NCI-H524 treated with DMSO at 0.1 percent for 48 hours (cell line): Measurements from ENCODE around the gene ARHGAP5.

Source experiments
- DNase-seq: peaks from one replicate; lab custom pipeline; 2025; lab: John Stamatoyannopoulos, UW

Gene ARHGAP5

DNA sequence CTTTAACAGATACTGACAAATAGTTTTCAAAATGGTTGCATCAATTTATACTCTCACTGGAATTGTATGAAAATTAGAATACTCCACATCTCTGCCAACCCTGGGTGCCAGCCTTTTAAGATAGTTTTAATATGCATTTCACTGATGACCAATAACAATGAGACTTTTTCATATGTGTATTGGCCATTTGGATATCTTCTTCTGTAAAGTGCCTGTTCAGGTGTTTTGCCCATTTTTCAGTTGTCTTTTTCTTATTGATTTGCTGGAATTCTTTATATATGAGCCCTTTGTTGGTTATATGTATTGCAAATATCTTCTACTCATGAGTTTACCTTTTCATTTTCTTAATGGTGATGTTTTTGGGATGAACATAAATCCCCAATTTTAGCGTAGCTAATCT is 108.0 kb downstream of the ARHGAP5 start:
- DNase-seq, result no peak

DNA sequence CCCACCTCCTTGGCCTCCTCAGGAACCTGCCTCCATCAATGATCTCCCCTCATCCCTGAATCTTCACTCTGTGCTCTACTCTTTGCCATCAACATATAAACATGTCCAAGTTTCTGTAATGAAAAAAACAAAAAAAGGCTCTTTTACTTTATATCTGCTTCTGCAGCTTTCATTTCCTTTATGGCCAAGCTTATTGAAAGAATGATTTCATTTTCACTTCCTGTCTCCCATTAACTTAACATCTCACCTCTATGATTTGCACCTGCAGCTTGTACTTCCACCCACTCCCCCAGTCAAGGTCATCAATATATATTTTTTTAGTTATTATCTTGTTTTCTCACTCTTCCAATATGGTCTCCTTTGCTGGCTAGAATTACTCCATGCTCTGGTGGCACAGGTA is 109.1 kb downstream of the ARHGAP5 start:
- no peak for DNase-seq

DNA sequence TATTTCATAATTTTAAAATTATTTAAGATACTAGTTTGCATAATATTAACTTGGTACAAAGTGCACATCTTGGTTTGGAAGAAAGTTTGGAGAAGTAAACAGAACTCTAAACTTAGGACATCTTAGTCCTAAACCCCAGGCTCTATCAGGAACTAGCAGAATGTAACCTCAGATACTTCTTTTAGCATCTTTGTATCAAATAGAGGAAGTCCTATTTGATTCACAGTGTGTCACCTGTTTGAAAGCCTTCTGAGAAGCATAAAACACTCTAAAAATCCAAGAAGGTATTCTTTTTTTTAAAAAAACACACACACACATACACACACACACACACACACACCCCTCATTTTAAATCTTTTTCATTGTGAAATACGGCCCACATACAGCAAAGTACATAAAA is 112.7 kb downstream of the ARHGAP5 start:
- no peak for DNase-seq

DNA sequence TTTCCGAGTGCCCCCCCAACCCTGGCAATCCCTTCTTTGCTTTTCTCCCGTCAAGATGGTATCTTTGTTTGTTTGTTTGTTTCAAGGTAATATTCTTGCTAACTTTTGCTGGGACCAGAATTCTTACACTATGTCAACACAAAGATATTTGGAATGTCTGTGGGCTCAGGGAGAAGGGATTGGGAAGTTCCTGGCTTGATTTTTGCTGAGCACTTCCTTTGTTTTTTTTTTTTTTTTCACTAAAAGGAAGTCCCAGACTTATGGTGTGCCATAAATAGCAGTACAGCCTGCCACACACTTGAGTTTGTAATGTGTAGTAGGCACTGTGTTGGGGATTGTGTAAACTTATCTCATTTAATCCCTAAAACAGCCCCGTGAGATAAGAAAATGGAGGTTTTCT is 113.6 kb downstream of the ARHGAP5 start:
- DNase-seq, result no peak

DNA sequence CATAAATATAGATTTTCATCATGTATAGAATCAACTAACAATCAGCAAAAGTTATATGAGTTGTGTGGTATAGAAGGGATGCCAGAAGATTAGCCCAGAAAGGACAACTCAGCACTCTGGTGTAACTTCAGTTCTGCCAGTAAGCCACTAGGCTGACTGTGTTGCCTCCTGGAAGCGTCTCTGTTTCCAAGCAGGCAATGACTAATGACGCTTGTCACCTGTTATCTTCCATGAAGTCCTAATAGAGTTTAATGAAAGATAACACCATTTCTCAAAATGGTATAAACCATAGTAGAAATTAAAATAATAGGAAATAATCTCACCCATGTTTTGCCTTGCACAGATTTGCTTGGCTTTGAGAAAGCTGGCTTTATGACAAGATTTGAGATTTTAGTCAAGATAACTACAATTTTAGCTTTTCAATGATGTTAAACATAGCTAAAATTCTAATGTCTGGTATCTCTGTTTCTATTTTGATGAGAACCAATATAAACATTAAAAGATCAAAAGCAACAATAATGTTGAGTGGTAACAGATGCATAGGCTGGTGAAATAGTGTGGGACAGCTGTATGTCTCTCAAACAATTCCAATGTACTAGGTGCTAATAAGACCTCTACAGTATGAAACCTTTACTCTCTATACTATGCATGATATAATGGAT is 115.7 kb downstream of the ARHGAP5 start:
- no peak for DNase-seq

DNA sequence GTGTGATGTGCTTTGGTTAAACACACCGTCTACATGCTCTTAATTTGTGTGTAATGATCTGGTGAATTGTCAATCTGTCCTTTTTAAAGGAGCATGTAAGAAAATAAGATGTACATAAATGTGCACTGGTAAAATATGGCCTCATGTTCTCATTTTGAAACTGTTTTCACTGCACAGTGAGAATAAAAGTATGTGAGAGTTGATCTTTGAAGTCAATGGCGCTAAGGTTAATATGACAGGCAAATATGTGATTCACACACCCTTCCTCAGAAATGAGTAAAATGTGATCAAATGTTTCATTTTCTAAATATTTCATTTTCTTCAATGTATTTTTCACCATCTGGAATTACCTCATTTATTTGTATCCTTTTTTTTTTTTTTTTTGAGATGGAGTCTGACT is 116.4 kb downstream of the ARHGAP5 start:
- no peak for DNase-seq

DNA sequence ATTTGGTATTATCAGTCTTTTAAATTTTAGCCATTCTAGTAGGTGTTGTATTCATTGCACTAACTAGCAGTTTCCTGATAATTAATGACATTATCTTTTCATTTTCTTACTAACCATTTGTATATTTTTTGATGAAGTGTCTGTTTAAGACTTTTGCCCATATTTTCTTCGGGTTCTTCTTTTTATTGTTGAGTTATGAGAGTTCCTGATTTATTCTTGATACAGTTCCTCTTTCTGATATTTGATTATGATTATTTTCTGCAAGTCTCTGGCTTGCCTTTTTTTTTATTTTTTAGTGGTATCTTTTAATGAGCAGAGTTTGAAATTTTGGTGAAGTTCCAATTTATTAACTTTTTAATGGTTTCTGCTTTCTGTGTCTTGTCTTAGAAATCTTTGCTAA is 118.5 kb downstream of the ARHGAP5 start:
- no peak for DNase-seq

DNA sequence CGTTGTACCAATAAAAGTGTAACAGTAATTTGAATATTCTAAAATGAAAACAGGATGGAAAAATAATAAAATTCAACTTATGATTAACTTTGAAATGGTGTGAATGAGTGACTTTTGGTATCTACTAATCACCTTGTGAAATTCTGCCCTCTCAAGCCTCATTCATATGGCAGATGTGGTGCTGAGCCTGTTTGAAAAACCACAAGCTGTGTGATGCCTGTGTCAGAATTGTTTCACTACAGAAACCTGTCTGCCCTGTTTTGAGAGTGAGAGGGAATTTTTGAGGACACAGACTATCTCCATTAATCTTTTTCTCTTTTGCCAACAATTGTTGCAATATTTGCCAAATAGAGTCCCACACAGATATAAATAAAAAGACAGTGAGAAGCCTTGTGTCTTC is 120.8 kb downstream of the ARHGAP5 start:
- no peak for DNase-seq

DNA sequence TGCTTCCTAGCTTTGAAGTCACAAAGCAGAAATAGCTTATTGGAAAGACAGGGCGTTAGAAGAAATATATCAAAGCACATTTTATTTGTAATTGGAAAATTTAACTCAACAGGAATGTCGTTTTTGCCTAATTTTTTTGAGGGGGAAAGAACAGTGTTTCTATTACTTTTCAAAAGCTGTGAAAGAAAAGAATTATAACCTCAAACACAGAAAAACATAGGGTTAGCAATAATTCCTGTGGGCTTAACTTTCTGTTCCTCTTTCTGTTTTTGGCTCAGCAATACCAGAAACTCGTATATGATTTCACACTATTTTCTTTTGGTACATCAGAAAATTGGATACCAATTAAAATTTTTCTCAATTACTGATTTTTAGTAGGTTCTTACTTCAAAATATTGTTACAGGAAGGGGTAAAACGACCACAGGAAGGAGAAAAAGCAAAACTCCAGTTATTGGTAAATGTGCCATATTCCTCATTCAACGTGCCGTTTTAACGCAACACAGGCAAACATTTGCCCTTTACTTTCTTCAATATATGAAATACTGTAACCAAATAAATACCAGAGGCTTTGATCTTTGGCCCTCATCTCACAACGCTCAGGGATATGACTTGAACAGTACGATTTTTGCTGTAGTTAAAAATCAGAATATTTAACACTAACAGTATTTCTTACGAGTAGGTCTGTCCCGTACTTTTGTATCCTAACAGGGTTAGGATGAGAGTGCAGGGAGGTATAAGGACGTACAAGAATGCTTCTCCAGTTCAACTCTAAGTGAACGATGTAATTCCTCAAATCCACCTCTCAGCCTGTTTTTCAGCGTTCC is 123.5 kb downstream of the ARHGAP5 start:
- DNase-seq, result no peak

DNA sequence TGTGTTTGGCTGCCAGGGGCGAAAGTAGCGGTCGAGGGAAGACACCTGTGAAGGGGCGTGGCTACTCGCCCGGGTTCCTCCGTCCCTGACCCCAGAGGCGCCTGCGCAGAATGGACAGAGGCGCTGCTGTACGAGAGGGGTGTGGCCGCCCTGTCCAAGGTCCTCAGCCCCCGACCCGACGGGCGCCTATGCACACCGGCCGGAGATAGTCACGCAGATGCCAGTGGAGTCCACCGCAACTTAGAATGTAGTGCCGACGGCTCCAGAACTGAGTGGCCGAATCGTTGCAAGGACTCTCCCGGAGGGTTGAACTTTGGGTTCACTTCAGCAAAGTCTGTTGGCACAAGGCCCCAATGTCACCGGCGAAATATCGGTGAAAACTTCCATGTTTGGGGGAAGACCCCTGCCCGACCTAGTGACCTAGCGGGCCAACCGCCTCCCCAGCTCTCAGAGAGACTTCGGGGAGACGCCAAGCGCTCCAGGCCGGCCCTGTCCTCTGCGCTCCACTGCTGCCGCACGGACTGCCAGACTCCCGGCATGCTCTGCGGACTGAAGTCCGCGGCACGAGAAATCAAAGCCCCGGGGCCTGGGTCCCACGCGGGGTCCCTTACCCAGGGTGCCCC is 124.2 kb downstream of the ARHGAP5 start:
- peak; percentile 82 for DNase-seq

DNA sequence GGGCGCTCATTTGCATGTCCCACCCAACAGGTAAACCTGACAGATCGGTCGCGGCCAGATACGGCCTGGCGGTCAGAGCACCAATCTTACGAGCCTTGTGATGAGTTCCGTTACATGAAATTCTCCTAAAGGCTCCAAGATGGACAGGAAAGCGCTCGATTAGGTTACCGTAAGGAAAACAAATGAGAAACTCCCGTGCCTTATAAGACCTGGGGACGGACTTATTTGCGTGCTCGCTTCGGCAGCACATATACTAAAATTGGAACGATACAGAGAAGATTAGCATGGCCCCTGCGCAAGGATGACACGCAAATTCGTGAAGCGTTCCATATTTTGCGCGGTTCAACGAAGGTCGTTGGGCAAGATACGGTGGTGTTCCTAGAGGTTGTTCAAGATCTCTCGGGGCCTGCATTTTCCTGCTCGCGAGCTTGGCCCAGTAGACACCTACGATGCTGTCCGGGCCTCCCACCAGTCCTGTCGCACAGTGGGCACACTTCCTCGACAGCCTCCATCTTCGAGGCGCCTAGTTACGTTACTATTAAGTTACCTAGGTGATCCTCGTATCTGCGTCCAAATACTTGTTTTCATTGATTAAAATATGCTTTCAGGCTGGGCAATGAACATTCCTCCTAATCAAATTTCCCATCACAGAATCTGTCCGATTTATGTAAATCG is 124.8 kb downstream of the ARHGAP5 start, which contains the start of gene RNU6-7:
RNU6-7 (plus strand) TSS at position 230 of the 675 bp plus-strand sequence.
- DNase-seq, result peak; percentile 80

DNA sequence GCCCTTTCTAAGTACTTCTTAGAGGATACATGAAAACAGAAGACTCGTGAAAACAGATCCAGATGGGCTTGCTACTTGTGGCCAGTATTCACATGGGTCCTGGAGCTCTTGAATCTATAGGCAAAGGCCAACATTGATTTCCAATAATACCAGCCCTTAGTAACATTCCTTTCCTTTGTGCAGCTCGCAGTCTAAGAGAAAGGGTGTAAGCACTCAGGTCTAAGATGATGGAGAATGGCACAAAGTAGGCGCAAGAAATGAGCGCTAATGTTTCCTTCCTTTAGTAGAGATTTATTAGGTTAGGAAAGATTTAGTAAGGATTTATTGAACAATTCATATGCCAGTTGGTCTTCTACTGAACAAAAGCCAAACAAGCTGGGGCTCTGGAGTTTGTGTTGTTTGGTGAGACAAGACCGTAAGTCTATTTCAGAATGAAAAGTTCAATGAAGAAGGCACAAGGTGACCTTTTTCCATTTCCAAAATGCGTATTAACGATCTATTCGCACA is 125.4 kb downstream of the ARHGAP5 start:
- peak; percentile 80 for DNase-seq

DNA sequence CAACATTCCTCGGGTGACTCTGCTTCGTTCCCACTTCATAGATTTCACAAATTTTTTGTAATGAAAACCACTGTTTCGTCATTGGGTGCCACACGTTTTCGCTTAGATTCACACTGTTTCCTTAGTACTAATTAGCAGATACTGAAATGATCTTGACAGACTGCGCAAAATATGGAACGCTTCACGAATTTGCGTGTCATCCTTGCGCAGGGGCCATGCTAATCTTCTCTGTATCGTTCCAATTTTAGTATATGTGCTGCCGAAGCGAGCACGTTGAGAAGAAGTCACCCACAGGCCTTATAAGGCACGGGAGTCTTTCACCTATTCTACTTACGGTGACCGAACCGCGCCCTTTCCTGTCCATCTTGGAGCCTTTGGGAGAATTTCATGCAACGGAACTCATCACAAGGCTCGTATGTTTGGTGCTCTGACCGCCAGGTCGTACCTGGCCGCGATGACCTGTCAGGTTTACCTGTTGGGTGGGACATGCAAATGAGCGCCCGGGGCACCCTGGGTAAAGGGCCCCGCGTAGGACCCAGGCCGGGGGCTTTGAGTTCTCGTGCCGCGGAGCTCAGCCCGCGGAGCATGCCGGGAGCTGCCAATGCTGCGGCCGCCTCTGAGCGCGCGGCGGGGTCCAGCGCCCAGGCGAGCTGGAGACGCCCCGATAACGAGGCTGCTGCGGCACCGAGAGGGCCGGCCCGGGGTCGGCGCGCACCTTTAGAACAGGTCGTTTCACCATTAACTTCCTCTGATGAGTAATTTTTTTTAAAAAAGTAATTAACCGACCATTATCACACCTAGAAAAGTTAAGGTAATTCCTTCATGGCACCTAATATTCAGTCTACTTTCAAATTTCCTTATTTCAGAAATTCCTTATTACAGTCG is 126.1 kb downstream of the ARHGAP5 start, which contains the start of gene RNU6-8:
RNU6-8 (minus strand) TSS at position 272 of the 885 bp plus-strand sequence.
- DNase-seq, result peak; percentile 89

DNA sequence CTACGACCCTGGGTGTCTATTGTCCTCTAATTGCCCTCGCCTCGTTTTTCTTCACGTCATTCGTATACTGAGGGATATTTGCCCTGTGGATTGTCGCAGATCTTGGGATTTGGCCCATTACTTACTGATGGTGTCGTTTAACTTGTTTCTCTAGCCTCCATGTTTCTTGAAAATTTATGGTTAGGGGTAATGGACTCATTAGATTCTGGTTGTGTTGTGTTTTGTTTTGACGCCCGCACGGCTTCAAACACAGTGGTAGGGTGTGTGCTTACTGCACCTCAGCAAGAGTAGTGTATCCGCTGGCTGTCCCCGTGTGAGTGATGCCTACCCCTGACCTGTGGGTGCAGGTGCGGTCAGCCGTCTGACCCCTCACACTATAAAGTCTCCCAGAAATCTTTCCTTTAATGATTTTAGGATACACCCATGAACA is 126.8 kb downstream of the ARHGAP5 start:
- no peak for DNase-seq

DNA sequence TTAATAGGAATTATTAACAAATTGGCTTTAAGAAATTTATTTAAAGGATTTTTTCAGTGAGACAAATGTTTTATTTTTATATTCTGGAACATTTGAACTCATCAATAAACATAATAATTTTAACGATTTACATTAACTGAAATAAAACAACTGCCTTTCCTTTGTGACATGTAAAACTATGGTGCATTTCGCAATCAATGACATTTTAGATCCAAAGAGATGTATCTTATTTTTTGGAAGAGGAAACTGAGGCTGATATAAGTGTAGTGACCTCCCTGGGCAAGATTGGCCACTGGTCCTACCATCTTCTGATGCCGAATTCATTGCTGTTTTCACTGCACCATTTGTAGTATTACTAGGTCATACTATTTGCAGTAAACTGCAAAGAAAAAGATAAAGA is 128.4 kb downstream of the ARHGAP5 start:
- DNase-seq, result no peak

DNA sequence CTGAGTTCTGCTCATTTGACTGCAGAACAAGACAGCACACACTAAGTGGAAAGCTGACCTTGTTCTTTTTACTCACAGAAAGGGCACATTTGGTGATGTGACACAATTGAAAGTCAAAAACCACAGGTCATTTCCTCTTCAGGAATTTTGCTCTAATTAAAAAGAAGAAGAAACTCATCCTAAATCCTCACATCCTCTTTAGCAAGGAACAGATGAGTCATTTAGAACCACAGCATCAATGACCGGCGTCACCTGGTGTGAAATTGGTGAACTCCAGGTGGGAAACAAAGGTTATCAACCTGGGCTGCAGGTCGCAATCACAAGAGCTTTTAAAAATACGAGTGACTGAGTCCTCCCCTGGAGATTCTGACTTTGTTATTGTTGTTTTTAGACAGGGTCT is 128.9 kb downstream of the ARHGAP5 start:
- no peak for DNase-seq

DNA sequence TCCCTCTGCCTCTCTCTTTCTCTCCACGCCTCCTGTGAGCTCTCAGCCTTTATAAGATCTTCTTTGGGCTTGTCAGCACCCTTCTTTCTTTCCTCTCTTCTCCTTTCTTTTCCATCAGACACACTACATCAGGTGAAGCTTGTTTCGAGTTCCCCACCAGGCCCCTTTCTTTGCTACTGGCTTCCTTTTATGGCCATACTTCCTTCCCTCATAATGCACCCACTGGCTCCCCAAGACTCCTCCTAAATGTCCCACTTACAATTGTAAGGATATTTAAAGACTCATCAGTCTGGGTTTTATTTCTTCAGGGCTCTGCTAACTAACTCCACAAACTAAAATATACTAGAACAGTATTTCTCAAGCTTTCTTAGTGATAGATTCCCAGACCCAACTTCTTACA is 129.4 kb downstream of the ARHGAP5 start:
- no peak for DNase-seq

DNA sequence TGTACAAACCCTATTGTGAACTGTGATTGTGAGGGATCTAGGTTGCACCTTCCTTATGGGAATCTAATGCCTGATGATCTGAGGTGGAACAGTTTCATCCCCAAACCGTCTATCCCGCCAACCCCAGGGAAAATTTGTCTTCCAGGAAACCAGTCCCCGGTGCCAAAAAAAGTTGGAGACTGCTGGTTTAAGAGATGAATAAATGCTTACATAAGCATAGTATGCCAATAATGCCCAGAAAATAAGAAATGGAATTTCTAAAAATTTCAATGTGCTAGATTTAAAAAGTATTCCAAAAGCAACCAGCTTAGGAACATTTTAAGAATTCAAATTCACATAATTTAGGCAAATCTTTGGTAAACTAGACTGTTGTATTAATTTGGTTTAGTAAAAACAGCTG is 131.4 kb downstream of the ARHGAP5 start:
- no peak for DNase-seq
